ENCODE data around the gene XDH. TPM values are rescaled to one million over a fixed set of nuclear protein-coding genes. Genes with fewer than 3 reads are reported as not detected.
A peak's percentile ranks its signal among the peaks of the same experiment; 100 is the strongest.

Gene XDH
- total RNA-seq, 1 donor from 2014 or later, result 7.5 TPM

GRCh38 chr2:31304816-31305215 is 109.7 kb downstream of the XDH start:
- Mint-ChIP-seq H3K27ac (no peak overlapping the region), H3K36me3 (no peaks in the 10 kb centered on the region), H3K27me3 (ENCODE audit: insufficient read depth, low read depth) (peaks cover 4% of the 10 kb centered on the region), H3K4me1 (peaks cover 8% of the 10 kb centered on the region), H3K9me3 (no peaks in the 10 kb centered on the region), H3K4me3 (no peak overlapping the region)
- H4K20me1 ChIP-seq (ENCODE audit: low read depth), result no peaks in the 10 kb centered on the region
- no peaks in the 10 kb centered on the region for H3F3A ChIP-seq (ENCODE audit: low read depth)
- no peak for TF ChIP-seq CTCF (IDR thresholded peaks at IDR 0.05)
- no peak for TF ChIP-seq EZH2phosphoT487 (IDR thresholded peaks at IDR 0.05)
- H3K27me3 ChIP-seq, result no peaks in the 10 kb centered on the region
- H3K9me3 ChIP-seq (ENCODE audit: low read depth), result peaks cover 5% of the 10 kb centered on the region
- no peak overlapping the region for H3K9ac ChIP-seq
- no peak overlapping the region for H2AFZ ChIP-seq (replicated peaks)
- no peak overlapping the region for H3K4me2 ChIP-seq
- no peaks in the 10 kb centered on the region for H3K36me3 ChIP-seq
- no peak overlapping the region for H3K27ac ChIP-seq
- H3K79me2 ChIP-seq (ENCODE audit: low read depth), result no peaks in the 10 kb centered on the region
- H3K4me3 ChIP-seq, result no peak overlapping the region
- no peak for DNase-seq (ENCODE audit: low spot score)
- H3K4me1 ChIP-seq, result no peaks in the 10 kb centered on the region

GRCh38 chr2:31302940-31303563 is 111.5 kb downstream of the XDH start:
- H3K36me3 Mint-ChIP-seq, result no peaks in the 10 kb centered on the region
- H3K4me3 Mint-ChIP-seq, result no peak overlapping the region
- Histone ChIP-seq H2AFZ (replicated peaks) (no peak overlapping the region), H4K20me1 (ENCODE audit: low read depth) (no peaks in the 10 kb centered on the region), H3K27ac (no peak overlapping the region), H3K4me1 (no peaks in the 10 kb centered on the region), H3K9ac (no peak overlapping the region), H3F3A (ENCODE audit: low read depth) (no peaks in the 10 kb centered on the region), H3K36me3 (no peaks in the 10 kb centered on the region), H3K27me3 (no peaks in the 10 kb centered on the region), H3K4me2 (no peak overlapping the region), H3K9me3 (ENCODE audit: low read depth) (no peaks in the 10 kb centered on the region), H3K4me3 (no peak overlapping the region), H3K79me2 (ENCODE audit: low read depth) (no peaks in the 10 kb centered on the region)
- TF ChIP-seq EZH2phosphoT487 (IDR thresholded peaks at IDR 0.05), result no peak
- TF ChIP-seq EZH2 (IDR thresholded peaks at IDR 0.05), result no peak
- no peak for TF ChIP-seq CTCF (IDR thresholded peaks at IDR 0.05)
- peaks cover 8% of the 10 kb centered on the region for H3K4me1 Mint-ChIP-seq
- DNase-seq (ENCODE audit: low spot score), result no peak
- peaks cover 4% of the 10 kb centered on the region for H3K27me3 Mint-ChIP-seq (ENCODE audit: insufficient read depth, low read depth)
- H3K27ac Mint-ChIP-seq, result peak overlapping the region; percentile 82
- no peaks in the 10 kb centered on the region for H3K9me3 Mint-ChIP-seq

- H3K4me2 ChIP-seq, result no peak overlapping the region
- H3K4me3 ChIP-seq, result no peak overlapping the region
- H3K4me1 ChIP-seq, result peaks cover 6% of the 10 kb centered on the region
- H3K4me3 Mint-ChIP-seq, result no peak overlapping the region
- TF ChIP-seq EZH2 (IDR thresholded peaks at IDR 0.05) (no peak), CTCF (IDR thresholded peaks at IDR 0.05) (no peak), EZH2phosphoT487 (IDR thresholded peaks at IDR 0.05) (no peak)
- no peaks in the 10 kb centered on the region for H3K27me3 ChIP-seq
- H3K36me3 ChIP-seq, result no peaks in the 10 kb centered on the region
- H3K27ac ChIP-seq, result no peak overlapping the region
- no peak for DNase-seq (ENCODE audit: low spot score)
- no peak overlapping the region for H3K27ac Mint-ChIP-seq
- no peaks in the 10 kb centered on the region for H3K9me3 ChIP-seq (ENCODE audit: low read depth)
- no peaks in the 10 kb centered on the region for H3K9me3 Mint-ChIP-seq
- peaks cover 11% of the 10 kb centered on the region for H3K4me1 Mint-ChIP-seq
- H3K79me2 ChIP-seq (ENCODE audit: low read depth), result no peaks in the 10 kb centered on the region
- H4K20me1 ChIP-seq (ENCODE audit: low read depth), result no peaks in the 10 kb centered on the region
- no peak overlapping the region for H3K9ac ChIP-seq
- H3F3A ChIP-seq (ENCODE audit: low read depth), result no peaks in the 10 kb centered on the region
- H2AFZ ChIP-seq (replicated peaks), result no peak overlapping the region
- peaks cover 7% of the 10 kb centered on the region for H3K27me3 Mint-ChIP-seq (ENCODE audit: insufficient read depth, low read depth)
- no peaks in the 10 kb centered on the region for H3K36me3 Mint-ChIP-seq
Observed at GRCh38 chr2:31300309-31300708, 114.2 kb downstream of the XDH start.
